HG02642 (cell line): ENCODE data around the gene GPS2.
"Not testable (repeated sequence)": the region's sequence is repeated elsewhere in the genome, so short reads cannot be mapped to it uniquely, and the experiment has no call there.

Source experiments
- ATAC-seq: cut with Tn5 transposase; IDR thresholded peaks from one replicate; pipeline ENCODE4 v1.9.1; 2021; ENCODE audit warnings: mild to moderate bottlenecking; ENCODE audit not compliant: unreplicated experiment, poor library complexity

Gene GPS2

GRCh38 chr17:7337600-7337999 is 22.4 kb upstream of the GPS2 start:
- ATAC-seq = not testable (repeated sequence)

GRCh38 chr17:7336240-7337175 is 21.3 kb upstream of the GPS2 start, which contains the start of gene ACAP1:
ACAP1 (plus strand) TSS chr17:7336529; CDS start chr17:7336735, 206 bp downstream.
- peak; percentile 70 for ATAC-seq

- peak; percentile 4 for ATAC-seq
Measured at GRCh38 chr17:7335765-7336164, 20.6 kb upstream of the GPS2 start.

GRCh38 chr17:7334938-7335538 is 19.9 kb upstream of the GPS2 start:
- no peak for ATAC-seq

GRCh38 chr17:7332600-7333069 is 17.5 kb upstream of the GPS2 start:
- not testable (repeated sequence) for ATAC-seq

GRCh38 chr17:7332111-7332510 is 17.0 kb upstream of the GPS2 start:
- ATAC-seq = no peak

GRCh38 chr17:7330638-7331015 is 15.5 kb upstream of the GPS2 start:
- no peak for ATAC-seq

- peak; percentile 43 for ATAC-seq
Measured at GRCh38 chr17:7329997-7330637, 15.0 kb upstream of the GPS2 start.

GRCh38 chr17:7329374-7329996 is 14.3 kb upstream of the GPS2 start:
- ATAC-seq = peak; percentile 63

GRCh38 chr17:7328840-7329373 is 13.7 kb upstream of the GPS2 start, which contains the start of gene NEURL4:
NEURL4 (minus strand) TSS chr17:7329335; CDS start chr17:7329312, 23 bp downstream.
- peak; percentile 4 for ATAC-seq

GRCh38 chr17:7328009-7328408 is 12.8 kb upstream of the GPS2 start:
- ATAC-seq = no peak

- no peak for ATAC-seq
Measured at GRCh38 chr17:7327501-7327900, 12.3 kb upstream of the GPS2 start.

GRCh38 chr17:7327056-7327455 is 11.9 kb upstream of the GPS2 start:
- no peak for ATAC-seq

GRCh38 chr17:7326186-7326585 is 11.0 kb upstream of the GPS2 start:
- ATAC-seq = no peak

GRCh38 chr17:7325031-7325528 is 9.9 kb upstream of the GPS2 start:
- ATAC-seq = no peak

- ATAC-seq = no peak
Measured at GRCh38 chr17:7324438-7324779, 9.2 kb upstream of the GPS2 start.

- ATAC-seq = no peak
Measured at GRCh38 chr17:7323731-7324437, 8.7 kb upstream of the GPS2 start.

- no peak for ATAC-seq
Measured at GRCh38 chr17:7322520-7323194, 7.5 kb upstream of the GPS2 start.

GRCh38 chr17:7321466-7321865 is 6.3 kb upstream of the GPS2 start:
- ATAC-seq = no peak
